NCI-H345 (cell line): ENCODE data around the gene MFNG.

Experiments
- DNase-seq: peaks from one replicate; lab custom pipeline; 2025; lab: John Stamatoyannopoulos, UW

The MFNG gene

DNA sequence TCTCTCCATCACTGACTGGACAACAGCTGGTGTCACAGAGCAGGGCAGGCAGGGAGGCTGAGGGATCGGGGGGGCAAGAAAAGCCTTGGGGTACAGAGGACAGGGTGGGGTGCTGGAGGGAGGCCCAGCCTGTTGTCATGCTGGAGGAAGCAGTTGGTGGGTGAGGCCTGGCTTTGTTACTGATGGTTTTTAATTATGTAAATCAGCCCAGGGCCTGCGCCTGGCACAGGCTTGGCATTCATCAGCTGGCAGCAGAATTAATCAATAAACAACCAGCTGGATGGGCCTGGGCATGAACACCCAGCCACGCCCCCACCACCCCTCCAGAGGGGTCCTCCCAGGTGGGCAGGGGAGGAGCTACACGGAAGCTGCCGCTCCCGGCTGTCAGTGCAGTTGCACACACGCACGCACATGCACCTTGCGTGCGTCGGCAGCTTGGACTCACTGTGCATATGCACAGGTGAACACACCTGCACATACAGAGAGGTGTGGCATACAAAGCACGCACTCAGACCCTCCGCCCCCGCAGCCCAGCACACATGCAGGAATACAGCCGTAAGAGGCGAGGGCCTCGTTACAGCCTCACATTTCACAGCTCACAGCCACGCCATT is 37.6 kb downstream of the MFNG start:
- DNase-seq, result peak; percentile 88

DNA sequence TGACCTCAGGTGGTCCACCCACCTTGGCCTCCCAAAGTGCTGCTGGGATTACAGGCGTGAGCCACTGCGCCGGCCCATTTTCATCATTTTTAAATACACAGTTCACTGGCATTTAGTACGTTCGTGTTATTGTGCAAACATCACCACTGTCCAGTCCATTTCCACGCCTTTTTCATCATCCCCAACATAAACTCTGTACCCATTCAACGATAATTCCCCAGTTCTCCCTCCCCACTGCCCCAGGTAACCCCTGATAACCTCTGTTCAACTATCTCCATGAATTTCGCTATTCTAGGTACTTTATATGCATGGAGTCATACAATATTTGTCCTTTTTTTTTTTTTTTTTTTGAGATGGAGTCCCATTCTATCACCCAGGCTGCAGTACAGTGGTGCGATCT is 40.7 kb downstream of the MFNG start:
- DNase-seq, result no peak

DNA sequence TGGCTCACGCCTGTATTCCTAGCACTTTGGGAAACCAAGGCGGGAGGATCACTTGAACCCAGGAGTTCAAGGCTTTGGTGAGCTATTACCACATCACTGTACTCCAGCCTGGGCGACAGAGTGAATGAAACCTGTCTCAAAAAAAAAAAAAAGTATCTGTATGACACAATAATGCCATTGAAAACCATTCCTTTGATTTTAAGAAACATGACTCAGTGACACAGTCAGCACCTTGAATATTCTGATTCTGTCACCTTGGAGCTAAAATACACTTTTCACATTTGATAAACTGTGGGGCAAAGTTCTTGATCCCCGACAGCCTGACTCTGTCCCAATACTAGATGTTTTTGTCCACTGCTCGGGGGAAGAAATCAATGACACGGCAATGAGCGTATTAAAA is 42.2 kb downstream of the MFNG start:
- no peak for DNase-seq

DNA sequence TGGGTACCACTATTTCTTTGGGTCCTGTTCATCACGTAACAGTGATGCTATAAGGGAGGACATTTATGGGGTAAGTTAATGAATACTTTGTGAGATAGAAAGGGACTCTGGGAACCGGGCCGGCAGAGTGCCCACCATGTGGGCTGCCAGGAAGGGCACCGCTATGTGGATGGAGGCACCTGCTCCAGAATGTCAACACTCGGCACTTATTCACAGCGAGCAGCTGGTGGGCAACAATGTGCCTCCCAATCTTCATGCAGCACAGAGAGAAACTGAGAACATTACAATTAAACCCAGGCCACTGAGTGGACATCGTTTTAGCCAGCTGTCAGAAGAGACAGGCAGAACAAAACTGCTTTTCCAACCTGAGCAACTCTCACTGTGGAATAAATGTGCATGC is 43.1 kb downstream of the MFNG start:
- no peak for DNase-seq

DNA sequence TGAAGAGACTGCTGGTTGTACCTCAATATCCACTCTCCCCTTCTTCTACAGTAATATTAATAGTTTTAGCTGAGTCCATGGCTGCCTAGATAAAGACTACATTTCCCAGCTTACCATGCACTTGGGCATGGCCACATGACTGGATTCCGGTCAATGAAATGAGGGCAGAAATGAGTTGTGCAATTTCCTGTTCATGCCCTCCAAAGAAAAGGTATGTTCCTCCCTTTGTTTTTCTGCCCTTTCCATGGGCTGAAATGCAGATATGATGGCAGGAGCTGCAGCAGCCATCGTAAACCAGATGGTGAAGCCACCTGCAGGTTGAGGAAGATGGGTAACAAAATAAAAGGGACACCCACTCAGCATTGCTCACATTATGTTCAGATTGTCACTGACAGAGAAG is 43.6 kb downstream of the MFNG start:
- DNase-seq, result no peak

DNA sequence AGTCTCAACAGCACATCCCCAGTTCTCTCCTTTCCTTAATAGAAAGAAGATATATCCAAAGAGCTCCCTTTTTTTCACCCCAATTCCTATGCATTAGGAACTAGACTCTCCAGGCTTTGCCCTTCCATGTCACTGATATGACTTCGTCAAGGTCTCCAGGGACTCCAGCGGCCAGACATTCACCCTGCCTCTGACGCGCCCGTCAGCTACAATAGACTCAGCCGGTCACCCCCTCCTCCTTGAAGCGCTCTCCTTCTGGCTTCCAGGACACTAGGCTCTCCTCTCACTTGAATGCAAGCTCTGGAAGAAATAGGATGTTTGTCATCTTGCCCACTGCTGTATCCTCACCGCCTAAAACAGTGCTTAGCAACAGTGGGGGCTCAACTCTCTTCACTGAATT is 44.0 kb downstream of the MFNG start:
- DNase-seq, result no peak

DNA sequence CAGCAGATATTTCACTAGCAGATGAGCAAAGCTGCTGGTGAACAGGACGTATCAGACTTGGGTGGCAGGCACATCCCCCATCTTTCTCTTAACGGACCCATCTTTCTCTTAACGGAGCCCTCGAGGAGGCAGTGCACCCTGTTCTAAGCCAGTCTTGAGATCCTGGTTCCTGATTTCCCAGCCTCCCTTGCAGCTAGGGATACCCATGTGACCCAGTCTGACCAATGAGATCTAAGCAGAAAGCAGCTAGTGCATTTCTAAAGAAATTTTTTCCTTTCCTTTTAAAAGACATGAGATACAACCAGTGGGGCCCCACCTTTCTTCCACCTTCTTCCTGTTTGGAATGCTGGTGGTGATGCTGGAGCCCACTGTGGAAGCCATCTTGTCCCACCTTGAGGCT is 45.3 kb downstream of the MFNG start:
- DNase-seq, result no peak

DNA sequence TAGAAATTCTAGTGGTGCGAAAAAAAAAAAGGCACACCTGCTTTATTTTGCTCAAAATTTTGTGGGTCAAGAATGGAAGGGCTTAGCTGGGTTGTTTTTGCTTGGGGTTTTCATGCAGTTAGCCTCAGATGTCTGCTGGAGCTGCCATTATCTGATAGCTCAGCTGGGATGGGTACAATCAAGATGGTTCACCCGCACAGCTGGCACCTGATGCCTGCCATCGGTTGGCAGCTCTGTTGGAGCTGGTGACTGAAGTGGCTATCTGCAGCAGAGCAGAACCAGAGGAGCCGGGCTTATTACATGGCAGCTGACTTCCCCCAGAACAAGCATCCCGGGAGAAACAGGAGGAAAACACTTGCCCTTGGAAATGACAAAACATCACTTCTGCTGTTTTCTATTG is 46.8 kb downstream of the MFNG start:
- DNase-seq, result peak; percentile 59

DNA sequence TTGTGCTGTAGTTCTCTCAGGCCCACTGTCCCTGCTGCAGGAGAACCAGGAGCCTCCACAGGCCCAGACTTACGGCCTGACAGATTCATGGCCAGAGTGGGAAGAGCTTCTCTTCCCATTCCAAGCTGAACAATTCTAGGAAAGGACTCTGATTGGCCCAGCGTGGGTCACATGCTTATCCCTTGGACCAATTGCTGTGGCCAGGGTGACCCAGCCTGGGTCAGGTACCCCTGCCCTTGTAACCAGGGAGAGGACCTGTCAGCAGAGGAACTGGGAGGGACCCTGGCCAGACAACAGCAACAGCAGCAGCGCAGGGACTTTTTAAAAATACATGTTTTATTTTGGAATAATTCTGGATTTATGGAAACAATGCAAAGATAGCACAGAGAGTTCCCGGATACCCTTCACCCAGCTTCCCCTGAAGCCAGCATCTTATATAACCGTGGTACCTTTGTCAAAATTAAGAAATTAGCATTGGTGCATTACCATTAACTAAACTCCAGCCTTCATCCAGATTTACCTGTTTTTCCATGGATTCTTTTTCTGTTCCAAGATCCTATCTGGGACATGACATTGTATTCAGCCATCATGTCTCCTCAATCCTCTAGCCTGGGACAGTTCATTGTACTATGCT is 50.1 kb downstream of the MFNG start:
- no peak for DNase-seq

DNA sequence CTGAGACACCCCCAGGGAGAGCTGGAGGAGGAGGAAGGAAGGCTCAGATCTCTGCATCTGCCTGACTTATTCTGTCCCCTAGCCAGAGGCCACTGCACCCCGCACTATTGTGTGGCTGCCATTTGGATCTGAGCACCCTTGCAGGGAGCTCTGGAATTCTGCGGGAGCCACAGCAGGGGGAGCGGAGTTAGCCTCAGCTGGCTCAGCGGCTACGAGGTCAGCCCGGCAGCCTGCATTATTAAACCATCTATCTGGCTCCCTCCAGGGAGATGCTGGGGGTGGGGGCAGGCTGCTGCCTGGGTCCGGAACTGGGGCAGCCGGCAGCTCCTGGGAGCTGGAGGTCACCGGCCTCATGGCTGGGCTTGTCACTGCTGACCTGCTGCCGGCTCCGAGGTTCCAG is 52.4 kb downstream of the MFNG start:
- DNase-seq, result no peak

DNA sequence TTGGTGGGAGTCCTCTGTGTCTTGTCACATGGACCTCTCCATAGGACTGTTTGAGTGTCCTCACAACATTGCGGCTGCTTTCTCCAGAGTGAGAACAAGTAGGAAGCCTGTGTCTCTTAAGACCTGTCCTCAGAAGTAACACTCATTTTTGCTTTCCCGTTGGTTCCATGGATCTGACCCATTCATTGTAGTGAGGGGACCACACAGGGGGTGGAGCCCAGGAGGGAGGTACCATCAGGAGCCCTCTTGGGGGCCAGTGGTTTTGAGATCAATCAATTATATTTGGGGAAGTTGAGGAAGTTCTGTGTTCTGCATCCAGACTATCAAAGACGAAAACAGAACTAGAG is 53.5 kb downstream of the MFNG start:
- DNase-seq, result no peak

DNA sequence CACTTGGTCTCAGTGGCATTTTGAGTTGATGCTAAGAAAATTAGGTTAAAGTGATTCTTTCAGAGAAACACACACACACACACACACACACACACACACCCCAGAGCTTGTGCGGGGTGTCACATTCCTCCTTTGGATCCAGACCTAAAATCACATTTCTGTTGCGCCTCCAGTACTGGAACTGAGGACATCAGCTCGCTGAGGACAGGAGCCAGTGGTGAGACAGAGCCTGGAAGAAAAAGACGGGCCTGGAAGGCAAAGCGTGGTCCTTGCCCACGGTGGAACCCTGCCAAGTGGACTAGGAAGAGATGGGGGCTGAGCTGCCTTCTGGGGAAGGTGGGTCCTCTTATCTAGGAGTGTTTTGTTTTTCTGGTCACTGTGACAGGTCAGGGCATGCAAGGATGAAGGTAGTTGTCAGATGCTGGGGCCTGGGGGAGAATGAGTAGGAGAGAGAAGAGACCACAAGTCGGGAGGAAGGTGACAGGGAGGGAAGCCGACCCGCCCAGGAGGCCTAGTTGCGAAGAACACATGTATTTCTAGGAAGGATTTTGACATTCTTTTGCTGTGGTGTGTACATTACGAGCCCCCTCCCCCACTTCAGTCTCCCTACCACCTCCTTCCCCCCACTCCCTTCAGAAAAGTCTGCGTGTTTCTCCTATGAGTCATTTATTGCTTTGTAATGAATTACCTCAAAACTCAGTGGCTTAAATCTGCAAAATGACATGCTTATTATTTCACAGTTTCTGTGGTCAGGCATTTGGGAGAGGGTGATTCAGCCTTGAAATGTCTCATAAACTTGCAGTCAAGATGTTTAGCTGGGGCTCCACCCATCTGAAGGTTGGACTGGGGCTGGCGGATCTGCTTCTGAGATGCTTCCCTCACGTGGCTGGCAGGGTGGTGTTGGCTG is 54.1 kb downstream of the MFNG start:
- DNase-seq, result no peak

DNA sequence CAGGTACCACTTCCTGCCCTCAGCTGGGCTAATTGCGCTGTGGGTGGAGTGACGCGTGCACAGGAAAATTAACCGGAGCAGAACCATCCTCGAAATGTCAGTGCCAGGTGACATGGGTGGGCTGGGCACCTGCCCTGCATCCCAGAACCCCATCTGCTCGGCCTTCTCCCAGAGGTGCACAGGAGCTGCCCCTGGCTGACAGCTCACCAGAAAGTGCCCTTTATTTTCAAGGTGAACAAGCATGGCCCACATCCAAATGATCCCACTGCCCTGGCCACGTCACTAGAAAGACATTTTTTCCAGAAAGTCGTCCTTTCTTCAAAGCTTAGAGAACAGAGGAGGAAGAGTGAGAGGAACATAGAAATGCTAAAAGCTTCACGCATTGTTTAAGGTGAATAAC is 54.8 kb downstream of the MFNG start:
- no peak for DNase-seq

DNA sequence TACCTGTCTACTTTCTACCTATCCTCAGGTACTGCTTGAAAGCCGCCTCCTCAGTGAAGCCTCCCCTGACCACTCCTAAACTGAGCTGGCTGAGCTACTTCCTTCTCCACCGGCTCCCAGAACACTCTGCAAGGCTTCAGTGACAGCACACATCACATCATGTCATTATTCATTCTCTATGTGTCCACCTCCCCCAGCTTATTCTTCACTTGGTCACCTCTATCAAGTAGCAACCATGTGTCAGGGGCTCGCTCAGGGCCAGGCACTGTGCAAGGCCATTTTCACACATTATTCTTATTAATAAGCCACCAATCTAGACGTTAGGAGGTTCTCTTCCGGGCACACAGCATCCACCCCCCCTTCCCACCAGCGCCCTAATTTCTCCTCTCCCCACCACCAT is 55.2 kb downstream of the MFNG start:
- no peak for DNase-seq

DNA sequence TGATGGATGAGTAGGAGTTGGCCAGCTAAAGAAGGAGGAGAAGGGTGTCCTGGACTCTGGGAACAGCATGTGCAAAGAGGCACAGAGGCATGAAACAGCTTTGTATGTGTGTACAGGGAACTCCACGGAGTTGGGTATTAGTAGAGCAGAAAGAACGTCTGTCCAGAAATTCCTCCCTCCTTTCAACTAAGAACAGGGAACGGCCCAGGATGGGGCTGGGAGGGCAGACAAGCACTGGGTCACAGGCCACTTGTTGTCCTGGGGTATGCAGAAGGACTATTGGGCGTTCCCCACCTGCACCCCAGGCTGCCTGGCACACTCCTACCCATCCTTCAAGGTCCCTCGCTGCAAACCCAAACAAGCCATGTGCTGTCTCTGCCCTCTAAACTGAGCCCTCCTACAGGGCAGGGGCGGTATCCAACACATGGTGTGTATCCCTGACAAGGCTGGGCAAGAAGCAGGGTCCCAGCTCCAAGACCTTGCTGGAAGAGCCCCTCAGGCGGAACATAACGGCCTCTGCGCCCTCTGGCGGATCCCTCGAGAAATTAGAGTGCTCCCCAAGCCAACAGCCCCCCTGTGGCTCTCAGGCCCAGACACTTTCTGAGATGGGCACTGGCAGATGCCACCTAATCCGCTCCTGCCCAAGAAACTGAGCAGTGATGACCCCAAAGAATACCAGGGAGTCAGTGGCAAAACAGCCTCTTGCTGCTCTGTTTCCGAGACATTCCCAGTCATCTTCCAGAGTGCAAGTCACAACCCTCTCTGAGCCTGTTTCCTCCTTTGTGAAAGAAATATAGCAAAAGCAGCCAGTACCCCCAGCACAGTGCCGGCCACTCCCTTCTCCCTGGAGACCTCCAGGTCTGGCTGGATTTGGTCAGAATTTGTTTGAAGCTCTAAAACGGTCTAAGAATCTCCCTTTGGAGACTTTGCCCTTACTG is 57.3 kb downstream of the MFNG start:
- no peak for DNase-seq

DNA sequence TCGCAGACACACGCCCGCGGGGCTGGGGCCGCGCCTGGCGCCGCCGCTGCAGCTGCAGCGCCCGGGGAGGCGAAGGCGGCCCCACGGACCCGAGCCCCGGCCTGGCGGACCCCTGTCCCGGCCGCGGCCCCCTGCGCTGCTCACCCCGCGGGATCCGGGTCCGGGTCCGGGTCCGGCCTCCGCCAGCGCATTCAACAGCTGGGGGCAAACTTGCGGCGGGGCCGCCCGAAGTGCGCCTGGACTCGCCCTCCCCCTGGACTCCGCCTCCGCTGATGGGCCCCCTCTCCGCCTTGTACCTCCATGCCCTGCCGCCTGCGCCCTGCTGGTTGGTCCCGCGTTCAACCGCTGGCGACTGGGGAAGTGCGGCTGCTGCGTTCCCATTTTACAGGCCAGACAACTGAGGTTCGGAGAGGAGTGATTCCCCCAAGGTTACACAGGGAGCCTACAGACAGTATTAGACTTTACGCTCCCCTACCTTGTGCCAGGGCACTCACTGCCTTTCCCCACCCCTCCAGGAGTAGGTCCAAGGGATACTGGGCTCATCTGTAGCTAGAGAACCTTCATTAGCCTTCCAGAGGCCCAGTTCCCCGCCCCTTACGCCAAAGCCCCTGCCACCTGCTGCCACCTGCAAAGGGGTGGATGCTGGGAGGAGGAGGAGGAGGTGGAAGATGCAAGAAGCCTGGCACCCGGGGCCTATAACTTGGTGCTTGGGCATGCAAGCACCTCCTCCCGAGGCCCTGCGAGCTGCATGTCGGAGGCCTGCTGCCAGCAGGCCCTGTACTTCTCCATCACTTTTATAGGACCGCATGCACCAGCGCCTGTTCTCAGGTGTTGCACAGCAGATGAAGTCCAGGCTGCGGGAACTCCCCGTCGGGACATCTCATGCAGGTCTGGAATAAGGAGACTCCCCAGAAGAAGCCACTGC is 58.2 kb downstream of the MFNG start:
- DNase-seq, result no peak

DNA sequence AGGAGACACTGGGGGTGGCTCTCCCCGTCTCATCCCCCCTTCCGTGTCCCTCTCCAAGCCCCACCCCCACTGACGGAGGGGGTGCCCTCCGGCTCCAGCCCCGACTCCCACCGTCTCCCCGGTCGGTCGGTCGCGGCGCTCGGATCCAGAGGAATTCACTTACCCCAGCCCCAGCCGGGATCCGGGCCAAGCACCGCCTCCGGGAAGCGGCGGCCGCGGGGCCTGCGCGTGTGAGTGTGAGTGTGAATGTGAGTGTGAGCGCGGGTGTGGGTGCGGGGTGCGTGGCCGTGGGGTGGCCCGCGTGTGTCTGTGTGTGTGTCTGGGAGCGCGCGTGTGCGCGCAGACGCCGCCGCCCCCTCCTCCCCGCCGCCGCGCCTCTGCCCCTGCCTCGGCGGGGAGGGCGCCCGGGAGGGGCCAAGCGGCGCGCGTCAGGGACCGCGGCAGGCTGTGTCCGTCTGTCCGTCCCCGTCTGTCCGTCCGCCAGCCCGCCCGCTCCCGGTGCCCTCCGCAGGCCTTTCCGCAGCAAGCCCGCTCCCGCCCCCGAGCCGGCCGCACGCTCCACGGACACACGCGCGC is 59.0 kb downstream of the MFNG start, which contains the start of gene ELFN2:
Gene ELFN2, minus strand, starts transcription at position 345 of the 576 bp plus-strand sequence. CDS start 51,945 bp downstream, outside the sequence.
- no peak for DNase-seq

DNA sequence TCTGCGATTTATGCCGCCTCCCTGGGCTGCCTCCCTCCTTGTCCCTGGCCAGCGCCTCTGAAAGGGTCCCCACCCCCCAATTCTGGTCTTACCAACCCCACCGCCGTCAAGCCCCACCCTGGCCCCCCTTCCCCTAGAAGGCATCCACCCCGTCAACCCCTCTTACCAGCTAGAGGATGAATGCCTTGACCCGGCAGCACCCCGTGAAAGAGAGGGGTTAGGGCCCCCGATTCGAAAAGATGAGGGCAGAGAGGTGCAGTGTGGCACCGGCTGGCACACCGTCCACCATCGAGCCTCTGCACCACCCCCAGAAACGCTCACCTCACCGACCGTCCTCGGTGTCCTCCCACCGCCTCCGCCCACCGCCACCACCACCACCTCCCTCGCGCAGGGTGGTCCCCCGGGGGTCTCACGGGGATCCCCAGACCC is 59.5 kb downstream of the MFNG start:
- no peak for DNase-seq

DNA sequence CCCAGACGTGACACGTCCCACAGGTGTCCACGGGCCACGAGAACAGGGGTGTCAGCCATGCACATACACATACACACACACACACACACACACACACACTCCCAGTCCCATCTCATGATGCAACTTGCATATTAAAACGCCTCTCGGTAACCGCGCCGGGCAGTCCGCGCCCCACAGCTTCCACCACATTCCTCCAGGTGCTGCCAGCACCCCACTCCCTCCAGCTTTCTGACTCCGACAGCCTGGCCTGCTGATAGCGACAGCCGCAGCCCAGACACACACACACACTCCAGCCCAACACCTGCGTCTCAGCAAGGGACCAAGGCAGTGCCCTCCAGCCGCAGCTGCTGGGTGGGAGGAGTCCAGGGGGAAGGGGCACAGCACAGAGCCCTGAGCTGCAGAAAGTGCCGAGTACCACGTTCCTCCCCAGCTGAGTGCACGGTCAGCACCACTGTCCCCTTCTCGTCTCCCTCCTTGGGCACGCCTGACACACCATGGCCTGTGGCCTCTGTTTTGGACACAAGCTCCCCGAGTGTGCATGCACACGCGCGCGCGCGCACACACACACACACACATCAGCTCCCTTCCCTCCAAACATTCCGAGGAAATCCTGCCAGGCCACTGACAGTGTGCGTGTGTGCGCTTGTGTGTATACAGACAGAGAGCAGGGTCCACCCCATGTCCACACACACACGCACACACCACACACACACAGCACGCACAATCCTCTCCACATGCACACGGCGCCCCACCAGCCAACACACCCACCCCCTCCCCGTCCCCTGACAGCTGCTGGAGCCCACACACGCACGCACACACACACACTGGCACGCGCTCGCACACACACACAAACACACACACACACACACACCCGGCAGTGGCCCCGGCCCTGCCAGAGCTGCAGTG is 60.1 kb downstream of the MFNG start:
- peak; percentile 37 for DNase-seq
